Measurements from ENCODE around the gene C21orf91.
"Not testable (repeated sequence)": the region's sequence is repeated elsewhere in the genome, so short reads cannot be mapped to it uniquely, and the experiment has no call there.

The C21orf91 gene

GRCh38 chr21:17777072-17777765 is 41.9 kb downstream of the C21orf91 start:
- no peak for DNase-seq

- DNase-seq = peak in 1 of 2 donors; percentile 24
Observed at GRCh38 chr21:17775431-17776126, 43.6 kb downstream of the C21orf91 start.

GRCh38 chr21:17775021-17775420 is 44.1 kb downstream of the C21orf91 start:
- DNase-seq = not testable (repeated sequence)

- no peak for DNase-seq
Observed at GRCh38 chr21:17769447-17769845, 49.7 kb downstream of the C21orf91 start.

DNA sequence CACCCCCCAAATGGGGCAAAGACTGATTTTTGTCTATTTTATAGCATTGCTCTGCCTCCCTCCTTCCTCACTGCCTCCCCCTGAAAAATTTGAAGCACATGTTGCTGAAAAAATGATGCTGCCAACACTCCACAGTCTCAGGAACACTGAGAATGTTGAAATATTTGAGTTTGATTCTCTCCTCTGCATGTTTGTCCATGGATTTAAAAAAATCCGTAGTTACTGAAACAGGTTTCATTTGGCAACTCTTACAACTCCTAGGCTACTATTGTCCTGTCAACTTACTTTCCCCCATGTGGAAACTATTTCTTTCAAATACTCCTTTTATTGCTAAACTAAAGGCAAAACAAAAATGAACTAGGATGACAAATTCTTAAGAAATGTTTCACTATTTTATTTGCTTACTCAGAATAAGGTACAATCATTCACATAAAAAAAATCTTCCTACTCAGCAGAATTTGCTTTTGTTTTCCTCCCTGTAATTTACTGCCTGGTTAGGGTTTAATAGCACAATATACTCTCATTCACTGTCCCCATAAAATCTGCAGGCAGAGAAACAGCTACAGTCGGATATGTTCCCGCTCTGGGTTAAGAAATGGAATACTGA is 50.2 kb downstream of the C21orf91 start:
- no peak for DNase-seq

GRCh38 chr21:17765207-17765606 is 53.9 kb downstream of the C21orf91 start:
- no peak for DNase-seq

- no peak for DNase-seq
Observed at GRCh38 chr21:17763288-17764037, 55.7 kb downstream of the C21orf91 start.

GRCh38 chr21:17759511-17760178 is 59.5 kb downstream of the C21orf91 start:
- DNase-seq = no peak

DNA sequence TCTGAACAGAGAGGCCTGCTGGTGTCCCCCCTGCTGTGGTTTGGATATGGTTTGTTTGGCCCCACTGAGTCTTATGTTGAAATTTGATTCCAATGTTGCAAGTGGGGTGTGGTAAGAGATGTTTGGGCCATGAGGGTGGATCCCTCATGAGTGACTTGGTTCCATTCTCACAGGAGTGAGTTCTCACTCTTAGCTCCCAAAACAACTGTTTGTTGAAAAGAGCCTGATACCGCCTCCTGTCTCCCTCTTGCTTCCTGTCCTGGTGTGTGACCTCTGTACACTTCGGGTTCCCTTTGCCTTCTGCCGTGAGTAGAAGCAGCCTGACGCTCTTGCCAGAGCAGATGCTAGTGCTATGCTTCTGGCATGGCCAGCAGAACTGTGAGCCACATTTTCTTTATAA is 60.5 kb downstream of the C21orf91 start:
- peak in 1 of 2 donors; percentile 69 for DNase-seq

DNA sequence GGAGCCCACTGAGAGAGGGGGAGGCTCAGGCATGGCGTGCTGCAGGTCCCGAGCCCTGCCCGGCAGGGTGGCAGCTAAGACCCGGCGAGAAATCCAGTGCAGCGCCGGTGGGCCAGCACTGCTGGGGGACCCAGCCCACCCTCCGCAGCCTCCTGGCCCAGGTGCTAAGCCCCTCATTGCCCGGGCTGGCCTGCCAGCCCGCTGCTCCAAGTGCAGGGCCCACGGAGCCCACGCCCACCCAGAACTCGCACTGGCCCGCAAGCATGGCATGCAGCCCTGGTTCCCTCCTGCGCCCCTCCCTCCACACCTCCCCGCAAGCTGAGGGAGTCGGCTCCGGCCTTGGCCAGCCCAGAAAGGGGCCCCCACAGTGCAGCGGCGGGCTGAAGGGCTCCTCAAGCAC is 61.5 kb downstream of the C21orf91 start:
- no peak for DNase-seq

DNA sequence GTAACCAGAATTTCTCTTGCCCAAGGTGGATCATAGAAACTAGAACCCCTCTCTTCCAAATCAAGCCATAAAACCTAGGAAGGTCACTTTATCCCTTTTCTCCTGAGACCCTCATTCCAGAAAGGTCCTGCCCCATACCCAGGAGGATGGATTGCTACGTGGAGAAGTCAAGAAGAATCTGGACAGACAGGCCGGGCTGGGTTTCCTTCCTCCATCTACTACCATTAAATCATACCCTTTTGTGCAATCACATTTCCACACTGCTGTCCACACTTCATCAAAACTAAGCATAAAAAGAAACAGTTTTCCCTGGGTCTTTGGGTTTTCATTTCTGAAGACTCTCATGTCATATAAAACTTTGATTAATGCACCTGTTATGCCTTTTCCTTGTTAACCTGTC is 65.4 kb downstream of the C21orf91 start:
- DNase-seq = peak in 1 of 2 donors; percentile 26

DNA sequence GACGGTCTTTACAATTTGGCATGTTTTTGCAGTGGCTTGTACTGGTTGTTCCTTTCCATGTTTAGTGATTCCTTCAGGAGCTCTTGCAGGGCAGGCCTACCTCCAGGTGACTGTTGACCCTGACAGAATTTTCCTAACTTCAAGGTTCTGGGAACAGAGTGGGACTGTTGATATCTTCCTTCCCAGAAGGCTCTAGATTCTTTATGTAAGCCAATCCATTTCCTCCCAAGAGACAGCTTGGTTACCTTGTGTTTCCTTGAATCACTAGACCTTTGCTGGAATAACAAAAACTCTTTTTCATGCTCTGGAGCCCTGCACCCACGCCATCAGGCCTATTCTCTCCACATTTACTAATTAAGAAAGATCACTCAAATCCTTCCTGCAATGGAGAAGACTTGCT is 67.0 kb downstream of the C21orf91 start:
- no peak for DNase-seq

DNA sequence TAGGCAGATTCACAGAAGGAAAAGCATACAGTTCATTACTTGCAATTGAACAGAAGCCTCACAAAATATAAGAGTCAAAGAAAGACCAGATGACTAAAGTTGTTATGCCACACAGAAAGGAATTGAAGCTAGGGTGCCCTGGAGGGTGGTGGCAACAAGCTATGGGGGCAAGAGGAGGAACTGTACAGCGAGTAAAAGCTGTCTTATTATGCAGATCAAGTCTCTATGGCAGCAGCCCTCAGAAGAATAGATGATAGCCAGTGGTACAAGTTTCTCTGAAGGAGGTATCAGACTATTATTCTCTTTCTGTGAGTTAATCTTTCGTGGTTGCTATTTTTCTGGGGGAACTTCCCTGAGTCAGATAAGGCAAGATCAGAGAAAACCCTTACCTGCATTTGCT is 72.2 kb downstream of the C21orf91 start:
- DNase-seq = no peak

DNA sequence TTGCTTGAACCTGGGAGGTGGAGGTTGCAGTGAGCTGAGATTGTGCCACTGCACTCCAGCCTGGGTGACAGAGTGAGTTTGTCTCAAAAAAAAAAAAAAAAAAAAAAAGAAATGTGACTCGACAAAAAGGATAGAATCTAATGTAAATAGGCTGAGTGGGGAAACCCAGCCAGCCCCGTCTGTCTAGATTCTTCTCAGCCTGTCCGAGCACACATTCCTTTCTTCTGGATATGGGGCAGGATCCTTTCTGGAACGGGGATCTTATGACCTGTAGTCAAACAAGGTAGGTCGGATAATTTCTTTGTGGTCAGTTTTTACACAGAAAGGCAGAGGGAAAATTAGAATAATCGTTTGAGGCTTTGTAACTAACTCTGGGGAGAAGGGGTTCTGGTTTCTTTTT is 74.1 kb downstream of the C21orf91 start:
- DNase-seq = no peak

DNA sequence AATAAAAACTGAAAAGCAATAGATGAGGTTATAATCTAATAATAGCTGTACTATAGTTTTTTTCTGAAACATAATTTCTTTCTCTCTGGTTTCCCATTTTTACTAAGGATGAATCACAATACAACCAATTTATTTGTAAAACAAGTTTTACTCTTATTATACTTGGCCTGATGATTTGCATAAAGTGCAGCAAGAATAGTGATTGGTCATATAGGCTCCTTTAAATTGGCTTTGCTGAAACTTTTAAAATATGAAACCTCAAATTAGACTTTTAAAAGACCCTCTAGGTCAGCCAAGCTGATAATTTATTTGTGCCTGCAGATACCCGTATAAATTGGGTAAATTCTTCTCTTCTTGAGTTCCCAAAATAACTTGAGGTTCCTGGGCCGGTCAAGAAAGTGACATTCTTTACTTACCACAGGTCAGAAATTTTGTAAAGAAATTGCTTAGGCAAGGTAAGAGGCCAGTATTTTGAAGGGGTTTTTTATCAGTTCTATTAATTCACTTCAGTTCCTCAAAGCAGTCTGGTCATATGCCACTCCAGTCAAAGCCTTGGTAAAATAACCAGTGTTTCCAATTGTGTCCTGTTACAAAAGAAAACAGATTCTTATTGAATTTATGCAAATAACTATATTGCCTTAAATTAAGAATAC is 76.1 kb downstream of the C21orf91 start:
- DNase-seq = no peak

DNA sequence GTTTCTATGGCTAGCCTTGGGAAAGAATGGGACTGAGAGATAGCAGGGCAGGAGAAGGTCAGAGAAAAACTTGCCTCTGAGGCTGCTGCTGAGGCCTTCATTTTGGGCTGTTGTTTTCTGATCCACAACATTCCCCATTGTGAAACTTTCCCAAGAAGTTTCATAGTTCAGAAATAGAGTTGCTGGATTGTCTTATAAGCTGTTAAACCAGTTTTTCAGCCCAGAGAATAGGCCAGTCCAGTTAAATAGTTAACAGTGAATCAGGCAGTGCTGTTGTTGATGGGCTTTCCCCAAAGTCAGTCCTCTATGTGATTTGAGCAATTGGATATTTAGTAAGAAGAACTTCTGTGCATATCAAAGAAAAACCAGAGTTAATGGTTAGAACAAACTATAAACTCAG is 77.0 kb downstream of the C21orf91 start:
- no peak for DNase-seq

Data from inflammatory macrophage (primary cell).